ENCODE results near the gene LY6G6F.

LY6G6F gene

GRCh38 chr6:31744422-31744821 lies 37.8 kb downstream of the LY6G6F start:
- TF ChIP-seq CTCF (conservative IDR thresholded peaks at IDR 0.05; ENCODE audit: low read depth, low read length) = no peak
- H3K4me3 ChIP-seq (ENCODE audit: low read length) = no peak overlapping the region
- DNase-seq (ENCODE audit: low read depth) = no peak

- no peak for TF ChIP-seq CTCF (conservative IDR thresholded peaks at IDR 0.05; ENCODE audit: low read depth, low read length)
- H3K4me3 ChIP-seq (ENCODE audit: low read length) = no peak overlapping the region
- DNase-seq (ENCODE audit: low read depth) = no peak
Measured at GRCh38 chr6:31749301-31750036, 42.8 kb downstream of the LY6G6F start.

- no peak for TF ChIP-seq CTCF (conservative IDR thresholded peaks at IDR 0.05; ENCODE audit: low read depth, low read length)
- H3K4me3 ChIP-seq (ENCODE audit: low read length) = no peak overlapping the region
- no peak for DNase-seq (ENCODE audit: low read depth)
Measured at GRCh38 chr6:31750411-31751022, 43.9 kb downstream of the LY6G6F start.

GRCh38 chr6:31752739-31753319 lies 46.2 kb downstream of the LY6G6F start:
- no peak for TF ChIP-seq CTCF (conservative IDR thresholded peaks at IDR 0.05; ENCODE audit: low read depth, low read length)
- no peak for DNase-seq (ENCODE audit: low read depth)

GRCh38 chr6:31758281-31758680 lies 51.6 kb downstream of the LY6G6F start:
- DNase-seq (ENCODE audit: low read depth) = no peak
- no peak for TF ChIP-seq CTCF (conservative IDR thresholded peaks at IDR 0.05; ENCODE audit: low read depth, low read length)

More at GRCh38 chr6:31752739-31753319, 46.2 kb downstream of the LY6G6F start:
- no peak overlapping the region for H3K4me3 ChIP-seq (ENCODE audit: low read length)

More at GRCh38 chr6:31758281-31758680, 51.6 kb downstream of the LY6G6F start:
- H3K4me3 ChIP-seq (ENCODE audit: low read length) = no peak overlapping the region

All from retinal pigment epithelial cell (primary cell).